ENCODE measurements around the gene DMD. TPM values are rescaled to one million over a fixed set of nuclear protein-coding genes. Genes with fewer than 3 reads are reported as not detected.
A peak's percentile ranks its signal among the peaks of the same experiment; 100 is the strongest.
"Not testable (repeated sequence)": the region's sequence is repeated elsewhere in the genome, so short reads cannot be mapped to it uniquely, and the experiment has no call there.

Gene DMD
- total RNA-seq, 2 donors from 2014 or later: 0.43 to 2.0 TPM

DNA sequence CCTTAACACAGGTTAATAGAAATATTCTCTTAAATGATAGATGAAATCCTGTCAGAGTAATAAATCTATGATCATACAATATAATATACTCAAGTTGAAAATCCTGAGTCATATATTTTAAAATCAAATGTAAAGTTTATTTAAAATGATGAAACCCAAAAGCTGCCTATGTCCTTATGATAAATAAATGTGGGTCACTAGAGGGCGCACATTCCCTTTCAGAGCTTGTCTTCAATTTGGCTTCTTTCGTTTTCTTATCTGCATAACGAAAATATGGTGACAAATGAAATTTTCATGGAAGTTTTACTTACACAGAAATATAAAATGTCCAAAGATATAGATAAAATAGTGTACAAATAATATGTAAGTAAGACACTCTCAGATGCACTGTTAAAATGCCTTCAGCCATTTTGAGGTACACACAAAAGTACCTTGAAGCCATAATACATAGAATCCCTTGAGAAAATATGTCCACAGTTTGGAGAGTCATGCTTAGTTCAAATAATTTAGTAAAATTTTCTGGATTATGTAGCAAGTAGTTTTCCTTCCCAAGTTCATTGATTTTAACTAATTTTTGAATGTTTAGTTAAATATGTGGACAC lies 680.4 kb downstream of the DMD start:
- H3K27ac Mint-ChIP-seq: no peak overlapping the region
- no peak for ATAC-seq
- H3K36me3 Mint-ChIP-seq: no peaks in the 10 kb centered on the region
- H3K9me3 Mint-ChIP-seq: no peaks in the 10 kb centered on the region
- DNase-seq (ENCODE audit: low spot score in 2 of 2): peak in 1 of 2 donors; percentile 15

DNA sequence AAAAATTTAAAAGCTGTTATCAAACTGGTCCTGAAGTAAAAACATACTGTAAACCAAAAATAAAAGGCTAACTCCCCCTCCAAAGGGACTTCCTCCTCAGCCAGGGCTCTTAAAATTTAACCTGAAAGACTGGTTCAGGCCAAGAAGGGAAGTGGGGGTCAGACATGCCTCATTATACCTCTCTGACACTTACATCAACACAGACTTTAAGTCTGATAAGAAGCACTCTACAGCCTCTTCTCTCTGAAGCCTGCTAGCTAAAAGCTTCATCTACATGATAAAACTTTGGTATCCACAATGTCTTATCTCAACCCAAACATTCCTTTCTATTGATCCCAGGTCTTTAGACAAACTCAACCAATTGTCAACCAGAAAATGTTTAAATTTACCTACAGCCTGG lies 682.9 kb downstream of the DMD start:
- H3K9me3 Mint-ChIP-seq; ATAC-seq; H3K27ac Mint-ChIP-seq; H3K36me3 Mint-ChIP-seq; DNase-seq (ENCODE audit: low spot score in 2 of 2): not testable (repeated sequence)

DNA sequence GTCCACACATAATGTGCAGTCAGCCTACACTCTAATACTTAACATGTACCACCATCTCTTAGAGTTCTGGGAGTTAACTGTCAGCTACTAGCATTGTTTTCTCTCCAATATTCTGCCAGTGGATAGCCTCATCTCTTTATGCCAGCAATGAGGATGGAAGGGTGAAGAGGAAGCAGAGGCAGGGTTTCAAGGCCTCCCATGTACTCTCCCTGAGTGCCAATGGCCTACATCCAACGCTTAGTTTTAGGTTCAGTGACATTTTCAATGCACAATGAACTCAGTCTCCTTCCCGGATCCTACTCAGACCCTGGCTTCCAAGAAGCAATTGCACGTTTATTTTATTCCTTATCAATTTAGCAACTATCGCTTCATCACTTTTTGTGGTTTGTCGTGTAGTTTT lies 686.1 kb downstream of the DMD start:
- ATAC-seq (no peak), DNase-seq (ENCODE audit: low spot score in 2 of 2) (no peak)
- no peaks in the 10 kb centered on the region for H3K36me3 Mint-ChIP-seq
- H3K9me3 Mint-ChIP-seq: no peaks in the 10 kb centered on the region
- H3K27ac Mint-ChIP-seq: no peak overlapping the region

DNA sequence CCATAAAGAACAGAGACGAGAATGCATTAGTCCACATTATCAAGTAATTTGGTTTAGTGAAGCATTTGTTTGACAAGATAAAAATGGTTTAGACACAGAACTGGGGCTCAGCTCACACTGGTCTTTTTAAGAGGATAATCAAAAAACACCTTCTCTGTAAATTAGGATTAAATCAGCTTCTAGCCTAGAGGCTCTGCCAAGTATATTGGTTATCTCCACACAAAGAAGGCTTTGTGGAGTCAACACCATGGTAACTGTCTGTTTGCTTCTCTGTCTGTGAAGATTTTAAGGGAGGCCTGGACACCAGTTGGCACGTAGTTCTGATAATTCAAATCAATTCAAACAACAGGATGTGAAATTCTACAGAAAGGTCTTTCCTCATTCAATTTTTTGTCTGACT lies 687.0 kb downstream of the DMD start:
- no peaks in the 10 kb centered on the region for H3K36me3 Mint-ChIP-seq
- DNase-seq (ENCODE audit: low spot score in 2 of 2) (no peak), ATAC-seq (no peak)

DNA sequence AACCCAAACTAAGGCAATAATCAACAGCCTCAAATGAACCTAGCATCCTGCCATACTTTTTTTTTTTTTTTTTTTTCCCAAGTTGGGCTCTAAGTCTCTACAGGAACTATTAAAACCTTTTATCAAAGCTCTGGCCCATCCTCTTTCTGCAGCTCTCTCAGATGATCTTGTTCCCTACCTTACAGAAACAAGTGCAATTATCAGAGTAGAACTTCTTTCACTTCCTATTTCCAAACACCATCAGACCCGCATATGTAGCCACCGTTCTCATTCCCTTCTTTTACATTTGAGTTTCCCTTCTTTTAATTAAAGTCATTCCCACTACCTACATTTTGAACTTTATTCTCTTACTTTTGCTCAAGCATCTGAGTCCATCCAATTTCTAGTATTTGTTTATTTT lies 690.6 kb downstream of the DMD start:
- DNase-seq (ENCODE audit: low spot score in 2 of 2): no peak
- no peak for ATAC-seq
- Mint-ChIP-seq H3K27ac (no peak overlapping the region), H3K9me3 (no peaks in the 10 kb centered on the region), H3K36me3 (no peaks in the 10 kb centered on the region)

More for the DNA sequence above, 687.0 kb downstream of the DMD start:
- H3K9me3 Mint-ChIP-seq: no peaks in the 10 kb centered on the region
- H3K27ac Mint-ChIP-seq: no peak overlapping the region

DNA sequence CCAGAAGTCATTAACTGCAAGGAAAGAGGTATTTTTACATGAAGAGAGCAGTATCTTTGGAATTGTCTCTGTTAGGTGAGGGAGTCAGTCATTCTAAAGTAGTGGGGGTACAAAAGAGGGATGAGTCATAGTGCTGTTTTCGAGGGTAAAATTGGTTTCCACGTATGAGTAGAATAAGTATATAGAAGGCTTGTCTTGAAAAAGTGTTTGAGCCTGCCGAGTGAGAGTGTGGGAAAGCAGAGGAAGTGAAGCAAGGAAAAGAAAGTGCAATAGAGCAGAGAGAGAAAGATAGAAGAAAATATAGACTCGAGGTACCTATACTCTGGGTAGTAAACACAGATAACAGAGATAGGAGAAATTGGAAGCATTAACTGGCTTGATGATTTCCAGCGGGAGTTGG lies 696.4 kb downstream of the DMD start:
- no peaks in the 10 kb centered on the region for H3K9me3 Mint-ChIP-seq
- no peak overlapping the region for H3K27ac Mint-ChIP-seq
- DNase-seq (ENCODE audit: low spot score in 2 of 2) (no peak), ATAC-seq (no peak)
- H3K36me3 Mint-ChIP-seq: no peaks in the 10 kb centered on the region

DNA sequence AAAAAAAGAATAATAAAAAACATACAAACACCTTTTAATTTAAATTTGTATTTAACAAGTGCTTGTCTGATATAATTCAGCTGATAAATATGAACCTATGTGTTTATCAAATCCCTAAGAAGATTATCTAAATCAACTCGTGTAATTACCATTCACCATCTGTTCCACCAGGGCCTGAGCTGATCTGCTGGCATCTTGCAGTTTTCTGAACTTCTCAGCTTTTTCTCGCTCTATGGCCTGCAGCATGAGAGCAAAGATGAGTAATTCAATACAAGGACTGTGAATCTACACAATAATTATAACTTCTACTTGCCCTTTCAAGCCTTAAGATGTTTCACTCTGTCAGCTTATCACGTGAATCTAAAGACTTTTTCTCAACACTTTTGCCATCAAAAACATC lies 709.7 kb downstream of the DMD start:
- DNase-seq (ENCODE audit: low spot score in 2 of 2) (no peak), ATAC-seq (no peak)
- Mint-ChIP-seq H3K9me3 (no peaks in the 10 kb centered on the region), H3K36me3 (no peaks in the 10 kb centered on the region), H3K27ac (no peak overlapping the region)

DNA sequence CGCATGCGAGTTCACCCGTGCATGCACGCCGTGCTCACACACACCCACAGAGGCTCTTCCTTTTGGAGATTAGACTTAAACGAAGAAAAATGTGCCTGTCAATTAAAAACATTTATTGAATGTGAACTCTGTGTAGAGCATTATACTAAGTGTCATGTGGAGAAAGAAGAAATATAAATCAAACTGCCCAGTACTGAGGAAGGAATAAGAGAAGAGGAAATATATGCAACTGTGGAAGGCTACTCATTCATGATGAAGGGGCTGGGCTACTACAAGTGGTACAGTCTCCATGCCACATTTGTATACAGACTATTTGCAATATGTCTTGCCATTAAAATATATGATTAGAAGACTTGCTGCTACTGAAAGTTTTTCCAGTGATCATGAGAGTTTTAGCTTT lies 714.7 kb downstream of the DMD start:
- H3K9me3 Mint-ChIP-seq: no peaks in the 10 kb centered on the region
- DNase-seq (ENCODE audit: low spot score in 2 of 2): no peak
- H3K27ac Mint-ChIP-seq: no peak overlapping the region
- H3K36me3 Mint-ChIP-seq: no peaks in the 10 kb centered on the region
- ATAC-seq: no peak

DNA sequence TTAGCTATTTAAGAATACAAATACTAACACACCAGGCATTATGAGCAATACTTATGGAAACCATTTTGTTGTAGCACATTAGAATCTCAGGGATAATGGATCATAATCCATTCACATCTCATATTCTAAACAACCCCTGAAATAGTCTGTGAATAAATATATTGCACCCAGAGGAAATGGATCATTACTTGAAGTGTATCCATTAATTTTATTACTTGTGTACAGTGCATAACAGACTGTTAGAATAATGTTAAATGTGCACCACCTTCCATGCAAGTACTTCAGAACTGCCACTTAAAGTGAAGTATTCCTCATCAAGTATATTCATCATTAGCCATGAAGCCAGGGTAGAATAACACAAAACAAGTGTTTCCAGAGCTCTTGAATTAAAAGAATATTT lies 715.5 kb downstream of the DMD start:
- no peak for DNase-seq (ENCODE audit: low spot score in 2 of 2)
- ATAC-seq: no peak
- H3K27ac Mint-ChIP-seq: no peak overlapping the region
- H3K36me3 Mint-ChIP-seq: no peaks in the 10 kb centered on the region
- no peaks in the 10 kb centered on the region for H3K9me3 Mint-ChIP-seq

DNA sequence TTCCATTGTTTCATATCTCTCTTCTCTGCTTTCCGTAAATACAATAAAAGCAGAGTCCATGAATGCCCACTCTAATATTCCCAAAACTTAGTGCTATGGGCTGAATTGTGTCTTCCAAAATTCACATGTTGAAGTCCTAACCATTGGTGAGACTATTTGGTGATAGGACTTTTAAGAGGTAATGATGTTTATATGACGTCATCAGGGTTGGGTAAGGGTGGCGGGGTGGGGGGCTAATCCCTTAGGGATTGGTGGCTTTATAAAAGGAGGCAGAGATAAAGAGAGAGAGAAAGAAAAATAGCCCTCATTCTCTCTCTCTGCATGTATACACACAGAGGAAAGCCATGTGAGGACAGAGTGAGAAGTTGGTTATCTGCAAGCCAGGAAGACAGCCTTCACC lies 722.2 kb downstream of the DMD start:
- Mint-ChIP-seq H3K36me3 (no peaks in the 10 kb centered on the region), H3K27ac (no peak overlapping the region), H3K9me3 (no peaks in the 10 kb centered on the region)
- ATAC-seq: no peak
- DNase-seq (ENCODE audit: low spot score in 2 of 2): no peak

DNA sequence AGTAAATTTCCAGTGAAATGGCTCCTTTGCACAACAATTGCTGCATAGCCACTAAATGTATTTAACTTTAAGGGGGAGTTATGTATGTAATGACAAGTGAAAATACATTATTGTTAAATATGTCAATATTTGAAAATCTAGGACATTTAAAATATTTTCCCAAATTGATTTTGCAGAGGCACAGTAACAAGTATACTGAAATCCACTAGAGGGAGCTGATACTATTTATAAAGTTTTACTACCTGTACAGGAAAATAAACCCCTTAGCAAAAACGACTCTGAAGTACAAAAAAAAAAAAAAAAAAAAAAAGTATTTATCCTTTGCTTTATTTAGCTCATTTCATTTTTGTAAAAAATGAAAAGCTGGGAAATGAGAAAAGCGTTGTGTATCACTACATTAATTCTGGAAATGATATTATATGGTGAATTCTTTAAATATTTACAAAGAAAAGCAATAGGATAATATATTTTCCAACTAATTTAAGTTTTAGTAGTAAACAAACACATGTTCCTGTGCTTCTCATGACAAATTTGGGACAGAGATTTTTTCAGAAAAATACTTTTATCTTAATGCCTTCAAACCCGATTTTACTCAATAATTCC lies 727.7 kb downstream of the DMD start:
- Mint-ChIP-seq H3K36me3 (no peaks in the 10 kb centered on the region), H3K27ac (no peak overlapping the region), H3K9me3 (no peaks in the 10 kb centered on the region)
- DNase-seq (ENCODE audit: low spot score in 2 of 2) (no peak), ATAC-seq (no peak)

DNA sequence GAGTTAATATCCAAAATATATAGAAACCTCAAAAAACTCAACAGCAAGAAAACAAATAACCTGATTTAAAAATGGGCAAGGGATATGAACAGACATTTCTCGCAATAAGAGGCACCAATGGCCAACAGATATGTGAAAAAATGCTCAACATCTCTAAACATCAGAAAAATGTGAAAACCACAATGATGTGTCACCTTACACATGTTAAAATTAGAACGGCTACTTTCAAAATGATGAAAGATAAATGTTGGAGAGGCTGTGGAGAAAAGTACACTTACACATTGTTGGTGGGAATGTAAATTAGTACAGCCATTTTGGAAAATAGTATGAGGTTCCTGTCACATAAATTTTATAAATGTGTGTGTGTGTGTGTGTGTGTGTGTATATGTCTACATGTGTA lies 731.3 kb downstream of the DMD start:
- no peak for DNase-seq (ENCODE audit: low spot score in 2 of 2)
- Mint-ChIP-seq H3K27ac (no peak overlapping the region), H3K36me3 (no peaks in the 10 kb centered on the region), H3K9me3 (no peaks in the 10 kb centered on the region)
- ATAC-seq: no peak

DNA sequence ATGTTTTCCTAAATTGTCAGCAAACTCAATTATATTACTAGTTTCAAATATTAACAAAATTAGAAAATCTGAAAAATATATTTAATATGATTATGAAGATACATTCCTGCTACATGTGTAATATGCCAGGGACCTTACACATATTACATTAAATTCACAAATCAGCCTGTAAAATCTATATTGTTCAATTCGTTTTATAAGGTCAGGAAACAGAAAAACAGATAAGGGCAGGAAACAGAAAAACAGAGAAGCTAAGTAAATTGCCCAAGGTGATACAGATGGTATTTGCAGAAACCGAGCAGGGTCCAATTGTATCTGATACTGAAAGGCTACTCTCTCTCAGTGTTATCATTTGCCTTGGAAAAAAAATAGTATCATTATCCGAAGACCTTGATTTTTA lies 739.0 kb downstream of the DMD start:
- no peaks in the 10 kb centered on the region for H3K36me3 Mint-ChIP-seq

DNA sequence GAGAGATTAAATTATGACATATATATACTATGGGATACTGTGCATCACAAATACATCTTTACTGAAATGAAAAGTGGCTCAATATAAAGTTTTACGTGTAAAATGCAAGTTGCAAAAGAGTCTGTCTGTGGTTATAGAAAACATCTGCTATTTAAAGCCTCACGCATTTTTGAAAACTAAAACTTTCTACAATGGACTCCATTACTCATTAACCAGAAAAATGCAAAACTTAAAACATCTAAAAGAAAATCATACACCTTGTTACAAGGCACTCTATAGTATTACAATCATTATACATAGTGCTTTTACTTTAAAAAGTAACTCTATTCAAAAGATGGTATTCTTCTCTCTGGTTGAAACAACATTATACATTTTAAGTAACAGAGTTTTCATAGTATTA lies 755.6 kb downstream of the DMD start:
- Mint-ChIP-seq H3K9me3 (peaks cover 0 to 6% of the 10 kb centered on the region in 2 donors), H3K27ac (no peak overlapping the region), H3K36me3 (no peaks in the 10 kb centered on the region)
- ATAC-seq (no peak), DNase-seq (ENCODE audit: low spot score in 2 of 2) (no peak)

More for the DNA sequence above, 739.0 kb downstream of the DMD start:
- ATAC-seq (no peak), DNase-seq (ENCODE audit: low spot score in 2 of 2) (no peak)
- no peak overlapping the region for H3K27ac Mint-ChIP-seq
- no peaks in the 10 kb centered on the region for H3K9me3 Mint-ChIP-seq

DNA sequence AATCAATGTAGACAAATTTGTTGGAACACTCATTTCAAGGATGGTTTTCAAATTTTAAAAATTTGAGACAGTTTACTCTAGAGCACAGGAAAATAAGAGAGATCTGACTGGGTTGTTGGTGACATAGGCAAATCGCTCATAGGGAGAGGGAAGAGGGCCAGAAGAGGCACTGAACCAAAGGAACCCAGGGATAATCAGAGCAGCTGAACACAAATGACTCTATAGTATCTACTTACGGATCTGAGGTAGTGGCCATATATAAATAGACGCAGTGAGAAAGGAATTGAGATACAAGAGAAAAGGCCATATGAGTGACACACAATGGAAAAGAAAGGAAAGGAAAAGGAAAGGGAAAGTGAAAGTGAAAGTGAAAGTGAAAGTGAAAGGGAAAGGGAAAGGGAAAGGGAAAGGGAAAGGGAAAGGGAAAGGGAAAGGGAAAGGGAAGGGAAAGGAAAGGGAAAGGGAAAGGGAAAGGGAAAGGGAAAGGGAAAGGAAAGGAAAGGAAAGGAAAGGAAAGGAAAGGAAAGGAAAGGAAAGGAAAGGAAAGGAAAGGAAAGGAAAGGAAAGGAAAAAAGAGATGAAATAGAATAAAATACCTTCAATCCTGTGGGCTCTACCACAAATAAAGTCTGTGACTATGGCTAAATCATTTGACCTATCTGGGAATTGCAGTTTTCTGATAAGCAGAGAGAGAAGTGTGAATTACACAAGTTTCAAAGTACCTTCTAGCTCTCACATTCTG lies 759.2 kb downstream of the DMD start:
- H3K27ac Mint-ChIP-seq: peak overlapping the region in 1 of 2 donors; percentile 96
- ATAC-seq (no peak), DNase-seq (ENCODE audit: low spot score in 2 of 2) (no peak)
- no peaks in the 10 kb centered on the region for H3K36me3 Mint-ChIP-seq
- peaks cover 4 to 6% of the 10 kb centered on the region in 2 donors for H3K9me3 Mint-ChIP-seq

DNA sequence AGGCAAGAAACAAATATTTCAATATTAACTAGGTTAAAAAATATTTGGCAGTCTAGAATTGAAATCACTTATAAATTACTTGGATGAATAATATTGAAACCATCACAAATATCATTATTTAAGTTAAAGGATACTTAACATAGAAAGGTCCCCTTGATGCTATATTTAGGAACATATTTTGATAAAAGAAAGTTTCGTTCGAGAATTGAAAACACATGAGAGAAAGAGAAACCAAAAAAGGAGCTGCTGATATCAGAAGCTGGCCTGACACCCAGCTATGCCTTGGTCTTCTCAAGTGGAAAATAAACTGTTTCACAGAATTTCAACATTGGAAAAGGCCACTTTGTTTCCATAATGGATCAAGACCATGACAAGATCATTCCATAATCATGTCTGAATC lies 762.4 kb downstream of the DMD start:
- peaks cover 10 to 12% of the 10 kb centered on the region in 2 donors for H3K9me3 Mint-ChIP-seq
- ATAC-seq: no peak
- no peaks in the 10 kb centered on the region for H3K36me3 Mint-ChIP-seq
- no peak for DNase-seq (ENCODE audit: low spot score in 2 of 2)
- no peak overlapping the region for H3K27ac Mint-ChIP-seq

DNA sequence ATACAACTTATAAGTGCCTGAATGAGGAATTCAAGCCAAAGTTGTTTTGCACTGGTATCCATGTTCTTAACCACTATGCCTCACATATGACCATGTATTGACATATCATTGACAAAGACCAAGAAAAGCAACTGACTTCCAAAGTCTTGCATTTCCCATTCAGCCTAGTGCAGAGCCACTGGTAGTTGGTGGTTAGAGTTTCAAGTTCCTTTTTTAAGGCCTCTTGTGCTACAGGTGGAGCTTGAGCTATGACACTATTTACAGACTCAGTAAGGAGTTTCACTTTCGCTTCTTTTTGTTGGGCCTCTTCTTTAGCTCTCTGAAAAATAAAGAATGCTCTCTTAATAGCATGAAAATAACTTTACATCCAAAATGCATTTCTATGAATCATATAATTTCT lies 763.0 kb downstream of the DMD start:
- DNase-seq (ENCODE audit: low spot score in 2 of 2): no peak
- Mint-ChIP-seq H3K9me3 (peaks cover 12% of the 10 kb centered on the region in 2 donors), H3K36me3 (no peaks in the 10 kb centered on the region), H3K27ac (no peak overlapping the region)
- peak; percentile 69 to 88 for ATAC-seq

DNA sequence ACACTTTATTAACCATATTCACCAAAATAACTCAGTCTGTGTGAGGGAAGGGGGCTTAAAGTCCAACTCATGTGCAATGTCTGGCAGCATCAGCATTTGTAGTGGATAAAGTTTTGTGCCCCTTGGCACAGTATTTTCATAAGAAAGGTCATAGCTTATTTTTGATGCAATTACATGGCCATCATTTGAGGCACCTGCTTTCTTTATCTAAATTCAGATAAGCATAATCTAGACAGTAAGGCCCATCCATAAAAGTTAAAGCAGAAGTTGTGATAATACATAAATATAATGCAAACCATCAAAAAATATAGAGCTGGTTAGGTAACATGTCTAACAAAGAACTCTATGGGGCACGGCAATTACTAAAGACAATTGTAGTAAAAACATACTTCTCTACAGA lies 763.7 kb downstream of the DMD start:
- ATAC-seq (no peak), DNase-seq (ENCODE audit: low spot score in 2 of 2) (no peak)
- no peaks in the 10 kb centered on the region for H3K36me3 Mint-ChIP-seq
- H3K9me3 Mint-ChIP-seq: peaks cover 12% of the 10 kb centered on the region in 2 donors
- H3K27ac Mint-ChIP-seq: no peak overlapping the region
